ENCODE data around the gene CTXN1.

GRCh38 chr19:7899751-7900378 is 26.1 kb downstream of the CTXN1 start:
- no peak for TF ChIP-seq CTCF (conservative IDR thresholded peaks at IDR 0.05)
- TF ChIP-seq ZFX (IDR thresholded peaks at IDR 0.05), result no peak
